ACC112 (cell line): ENCODE results near the gene SETD2.
"Not testable (repeated sequence)": the region's sequence is repeated elsewhere in the genome, so short reads cannot be mapped to it uniquely, and the experiment has no call there.

Source experiments
- H2AFZ ChIP-seq: fragments of 200-600 bp; sonication (generic); one replicate; pipeline ENCODE4 v1.6.0; 2017; ENCODE audit warnings: antibody characterized with exemption, low read length; ENCODE audit not compliant: unreplicated experiment
- H3K27ac ChIP-seq: fragments of 200-600 bp; sonication (generic); 2 replicates; pipeline ENCODE4 v1.5.1; 2014; ENCODE audit warnings: low read depth, mild to moderate bottlenecking, antibody characterized with exemption, low read length, moderate library complexity
- H3K27me3 ChIP-seq: fragments of 200-600 bp; sonication (generic); 2 replicates; pipeline ENCODE4 v1.6.1; 2014; ENCODE audit warnings: mild to moderate bottlenecking, antibody characterized with exemption, low read length, moderate library complexity, mixed read lengths; ENCODE audit not compliant: insufficient read depth
- H3K36me3 ChIP-seq: fragments of 200-600 bp; sonication (generic); 2 replicates; pipeline ENCODE4 v1.6.1; 2016; ENCODE audit warnings: mild to moderate bottlenecking, antibody characterized with exemption, low read length, moderate library complexity, mixed read lengths; ENCODE audit not compliant: insufficient read depth
- H3K4me1 ChIP-seq: fragments of 200-600 bp; sonication (generic); one replicate; pipeline ENCODE4 v1.6.1; 2016; ENCODE audit warnings: low read length, mixed read lengths; ENCODE audit not compliant: insufficient read depth, unreplicated experiment, control insufficient read depth
- H3K4me3 ChIP-seq: fragments of 200-600 bp; sonication (generic); 2 replicates; pipeline ENCODE4 v1.5.1; 2014; ENCODE audit warnings: mild to moderate bottlenecking, low read depth, low read length
- H3K79me2 ChIP-seq: fragments of 200-600 bp; sonication (generic); one replicate; pipeline ENCODE4 v1.6.0; 2016; ENCODE audit warnings: low read length; ENCODE audit not compliant: control insufficient read depth, unreplicated experiment, insufficient read depth

The SETD2 gene

DNA sequence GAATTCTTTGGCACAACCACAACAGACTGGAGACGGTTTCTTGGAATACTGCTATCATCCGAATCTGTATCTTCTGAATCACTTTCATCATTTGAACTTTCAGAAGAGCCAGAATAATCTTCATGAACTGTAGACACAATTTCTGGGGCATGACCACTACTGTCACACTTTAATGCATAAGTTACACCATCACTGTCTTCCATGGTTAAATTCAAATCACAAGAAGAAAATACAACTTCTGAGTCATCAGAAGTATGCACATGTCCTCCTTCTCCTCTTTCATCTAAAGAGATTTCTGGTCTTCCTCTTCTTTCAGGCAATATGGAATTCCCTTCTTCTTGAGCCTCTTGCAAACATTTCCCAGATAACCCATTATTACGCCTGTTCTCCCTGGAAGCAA, 42.5 kb downstream of the SETD2 start:
- Histone ChIP-seq H3K36me3 (peaks cover 45% of the 10 kb centered on the region), H3K4me1 (peaks cover 5% of the 10 kb centered on the region), H3K4me3 (no peak overlapping the region), H3K27me3 (no peaks in the 10 kb centered on the region), H3K27ac (no peak overlapping the region), H3K79me2 (peaks cover 22% of the 10 kb centered on the region), H2AFZ (no peak overlapping the region)

DNA sequence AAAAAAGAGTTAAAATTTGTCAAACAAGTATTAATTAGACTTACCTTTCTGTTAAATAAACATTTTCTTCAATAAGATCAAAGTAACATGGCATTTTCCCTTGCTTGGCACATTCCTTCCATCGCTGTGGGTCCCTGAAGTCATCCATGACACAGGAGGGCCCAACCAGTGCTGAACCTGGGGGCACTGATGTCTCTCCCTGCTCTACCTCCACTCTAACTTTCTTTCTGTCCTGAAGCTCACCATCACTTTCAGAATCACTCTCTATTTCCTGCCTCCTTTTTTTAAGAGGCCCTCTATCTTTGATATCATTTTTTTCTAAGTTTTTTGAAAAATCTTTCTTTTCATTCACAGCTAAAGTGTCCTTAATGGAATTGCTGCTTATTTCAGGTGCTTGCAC, 43.8 kb downstream of the SETD2 start:
- H3K27ac ChIP-seq = no peak overlapping the region
- peaks cover 42% of the 10 kb centered on the region for H3K36me3 ChIP-seq
- H2AFZ ChIP-seq = no peak overlapping the region
- no peaks in the 10 kb centered on the region for H3K27me3 ChIP-seq
- H3K79me2 ChIP-seq = peaks cover 14% of the 10 kb centered on the region
- H3K4me1 ChIP-seq = peaks cover 6% of the 10 kb centered on the region
- no peak overlapping the region for H3K4me3 ChIP-seq

DNA sequence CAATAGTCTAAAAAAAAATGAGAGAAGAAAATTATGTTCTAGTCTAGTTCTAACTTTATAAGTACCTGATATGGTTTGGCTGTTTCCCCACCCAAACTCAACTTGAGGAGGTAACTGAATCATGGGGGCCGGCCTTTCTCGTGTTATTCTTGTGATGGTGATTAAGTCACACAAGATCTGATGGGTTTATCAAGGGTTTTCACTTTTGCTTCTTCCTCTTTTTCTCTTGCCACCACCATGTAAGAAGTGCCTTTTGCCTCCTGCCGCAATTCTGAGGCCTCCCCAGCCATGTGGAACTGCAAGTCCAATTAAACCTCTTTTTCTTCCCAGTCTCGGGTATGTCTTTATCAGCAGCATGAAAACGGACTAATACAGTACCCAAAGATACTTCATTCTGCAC, 44.5 kb downstream of the SETD2 start:
- Histone ChIP-seq H3K4me1 (peaks cover 10% of the 10 kb centered on the region), H3K79me2 (peaks cover 14% of the 10 kb centered on the region), H3K36me3 (peaks cover 38% of the 10 kb centered on the region)
- H2AFZ ChIP-seq, H3K4me3 ChIP-seq, H3K27me3 ChIP-seq, H3K27ac ChIP-seq: not testable (repeated sequence)

DNA sequence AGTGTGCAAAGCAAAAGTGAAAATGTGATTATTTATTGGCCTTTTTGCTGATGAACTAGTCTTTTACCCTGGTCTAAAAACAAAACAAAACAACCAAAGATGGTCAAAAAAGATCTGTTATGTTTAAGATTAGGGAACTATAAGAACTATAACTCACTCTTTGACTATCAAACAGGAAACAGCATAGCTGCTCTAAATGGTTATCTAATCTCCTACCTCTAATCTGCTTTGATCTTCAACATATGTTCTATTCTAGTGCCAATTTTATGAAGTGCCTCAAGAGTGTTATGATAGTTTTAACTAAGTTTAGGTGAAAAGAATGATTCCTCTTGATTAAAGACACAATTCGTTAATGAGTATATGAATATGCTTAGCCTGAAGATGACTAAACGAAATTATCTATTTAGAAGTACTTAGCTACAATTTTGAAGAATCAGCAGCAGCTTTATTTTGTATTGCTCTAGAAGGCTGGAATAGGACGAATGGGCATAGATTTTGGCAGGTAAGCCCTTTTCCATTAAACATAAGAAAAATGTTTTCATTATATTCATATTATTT, 46.0 kb downstream of the SETD2 start:
- Histone ChIP-seq H3K27ac (peak overlapping the region; percentile 10; the same call in 1 of the 2 replicates), H3K36me3 (peaks cover 29% of the 10 kb centered on the region), H2AFZ (no peak overlapping the region), H3K27me3 (no peaks in the 10 kb centered on the region), H3K4me3 (no peak overlapping the region), H3K79me2 (peaks cover 8% of the 10 kb centered on the region), H3K4me1 (peaks cover 10% of the 10 kb centered on the region)

DNA sequence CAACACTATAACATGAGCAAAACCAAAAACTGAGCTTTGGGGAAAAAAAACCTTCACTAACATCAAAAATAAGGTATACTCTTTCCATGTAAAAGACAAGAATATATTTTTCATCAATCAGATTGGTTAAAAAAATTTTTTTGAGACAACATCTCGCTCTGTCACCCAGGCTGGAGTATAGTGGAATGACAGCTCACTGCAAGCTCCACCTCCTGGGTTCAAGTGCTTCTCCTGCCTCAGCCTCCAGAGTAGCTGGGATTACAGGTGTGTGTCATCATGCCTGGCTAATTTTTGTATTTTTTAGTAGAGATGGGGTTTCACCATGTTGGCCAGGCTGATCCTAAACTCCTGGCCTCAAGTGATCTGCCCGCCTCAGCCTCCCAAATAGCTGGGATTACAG, 48.4 kb downstream of the SETD2 start:
- Histone ChIP-seq H3K36me3 (peaks cover 24% of the 10 kb centered on the region), H3K4me1 (peaks cover 10% of the 10 kb centered on the region)
- H3K27ac ChIP-seq, H3K4me3 ChIP-seq, H2AFZ ChIP-seq, H3K79me2 ChIP-seq, H3K27me3 ChIP-seq: not testable (repeated sequence)

DNA sequence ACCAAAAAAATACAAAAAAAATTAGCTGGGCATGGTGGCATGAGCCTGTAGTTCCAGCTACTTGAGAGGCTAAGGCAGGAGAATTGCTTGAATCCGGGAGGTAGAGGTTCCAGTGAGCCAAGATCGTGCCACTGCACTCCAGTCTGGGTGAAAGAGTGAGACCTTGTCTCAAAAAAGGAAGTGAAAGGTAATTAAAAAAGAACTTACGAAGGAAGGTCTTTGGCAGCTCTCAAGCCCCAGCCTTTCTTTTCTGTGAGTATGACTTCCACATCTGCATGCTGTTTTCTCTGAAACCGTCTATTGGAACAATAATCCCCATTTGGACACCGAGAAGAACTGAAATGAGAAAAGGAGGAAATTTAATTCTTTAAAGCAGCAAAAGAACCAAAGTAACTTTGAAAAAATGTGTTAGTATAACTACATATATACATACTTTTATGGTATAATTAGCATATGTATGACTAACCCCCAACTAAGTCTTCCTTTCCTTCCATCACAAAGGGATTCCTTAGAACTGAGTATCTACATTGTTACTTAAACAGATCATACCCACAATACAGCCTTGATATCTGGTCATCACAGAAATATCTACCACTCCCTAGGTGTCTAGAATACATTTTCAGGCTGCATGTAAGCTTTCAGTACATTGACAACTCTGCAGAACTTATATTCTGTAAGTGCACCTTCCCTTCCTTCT, 50.1 kb downstream of the SETD2 start:
- Histone ChIP-seq H3K36me3 (peaks cover 14% of the 10 kb centered on the region), H3K4me3 (no peak overlapping the region), H3K4me1 (peaks cover 10% of the 10 kb centered on the region), H3K27me3 (no peaks in the 10 kb centered on the region), H3K79me2 (peaks cover 3% of the 10 kb centered on the region), H2AFZ (no peak overlapping the region), H3K27ac (peak overlapping the region; percentile 17; the same call in 1 of the 2 replicates)

DNA sequence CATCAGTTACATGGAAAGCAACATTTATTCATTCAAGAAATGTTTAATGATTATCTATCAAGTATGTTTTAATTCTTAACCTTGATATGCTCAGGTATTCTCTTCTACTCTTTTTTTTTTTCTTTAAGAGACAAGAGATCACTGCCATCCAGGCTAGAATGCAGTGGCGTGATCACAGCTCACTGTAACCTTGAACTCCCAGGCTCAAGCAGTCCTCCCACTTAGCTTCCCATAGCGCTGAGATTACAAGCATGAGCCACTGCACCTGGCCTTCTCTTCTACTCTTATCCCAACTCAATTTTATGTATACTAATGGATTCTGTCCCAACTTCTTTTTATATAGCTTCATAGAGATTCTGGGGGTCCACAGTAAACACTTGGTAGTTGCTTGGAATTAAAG, 50.9 kb downstream of the SETD2 start:
- Histone ChIP-seq H3K36me3 (peaks cover 14% of the 10 kb centered on the region), H3K79me2 (peaks cover 3% of the 10 kb centered on the region)

DNA sequence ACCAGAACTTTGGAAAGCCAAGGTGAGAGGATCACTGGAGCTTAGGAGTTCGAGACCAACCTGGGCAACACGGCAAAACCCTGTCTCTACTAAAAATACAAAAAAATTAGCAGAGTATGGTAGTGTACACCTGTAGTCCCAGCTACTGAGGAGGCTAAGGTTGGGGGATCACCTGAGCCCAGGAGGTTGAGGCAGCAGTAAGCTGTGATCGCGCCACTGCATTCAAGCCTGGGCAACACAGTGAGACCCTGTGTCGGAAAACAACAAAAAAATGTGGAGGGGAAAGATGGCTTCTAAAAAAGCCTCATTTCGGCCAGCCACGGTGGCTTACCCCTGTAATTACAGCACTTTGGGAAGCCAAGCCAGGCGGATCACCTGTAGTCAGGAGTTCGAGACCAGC, 54.5 kb downstream of the SETD2 start:
- no peaks in the 10 kb centered on the region for H3K4me1 ChIP-seq
- no peak overlapping the region for H2AFZ ChIP-seq
- H3K79me2 ChIP-seq = peaks cover 3% of the 10 kb centered on the region
- no peaks in the 10 kb centered on the region for H3K27me3 ChIP-seq
- H3K36me3 ChIP-seq = peaks cover 11% of the 10 kb centered on the region
- H3K27ac ChIP-seq = no peak overlapping the region
- no peak overlapping the region for H3K4me3 ChIP-seq

More for the DNA sequence above, 50.9 kb downstream of the SETD2 start:
- Histone ChIP-seq H2AFZ (no peak overlapping the region), H3K27ac (no peak overlapping the region), H3K27me3 (no peaks in the 10 kb centered on the region), H3K4me3 (no peak overlapping the region), H3K4me1 (peaks cover 10% of the 10 kb centered on the region)

DNA sequence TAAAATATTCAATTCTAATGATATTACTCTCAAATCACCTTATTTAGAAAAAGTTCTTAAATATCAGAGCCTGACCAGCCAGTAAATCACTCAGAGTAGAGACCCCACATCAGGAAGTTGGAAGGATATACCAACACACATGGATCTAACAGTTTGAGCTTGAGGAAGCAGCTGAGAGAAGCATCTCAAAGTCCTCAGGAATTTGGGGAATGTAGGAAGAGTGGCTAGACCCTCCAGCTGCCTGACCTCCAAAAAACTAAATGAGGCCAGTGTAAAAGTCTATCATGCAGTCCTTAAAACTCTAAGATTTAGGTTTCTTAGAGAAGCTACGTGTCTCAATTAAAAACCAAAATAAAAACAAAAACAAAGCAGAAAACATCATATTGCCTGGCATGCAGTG, 55.4 kb downstream of the SETD2 start:
- H3K36me3 ChIP-seq = peaks cover 11% of the 10 kb centered on the region
- H3K4me1 ChIP-seq = no peaks in the 10 kb centered on the region
- H2AFZ ChIP-seq = no peak overlapping the region
- H3K79me2 ChIP-seq = peaks cover 3% of the 10 kb centered on the region
- H3K27me3 ChIP-seq = no peaks in the 10 kb centered on the region
- H3K4me3 ChIP-seq = no peak overlapping the region
- H3K27ac ChIP-seq = no peak overlapping the region

DNA sequence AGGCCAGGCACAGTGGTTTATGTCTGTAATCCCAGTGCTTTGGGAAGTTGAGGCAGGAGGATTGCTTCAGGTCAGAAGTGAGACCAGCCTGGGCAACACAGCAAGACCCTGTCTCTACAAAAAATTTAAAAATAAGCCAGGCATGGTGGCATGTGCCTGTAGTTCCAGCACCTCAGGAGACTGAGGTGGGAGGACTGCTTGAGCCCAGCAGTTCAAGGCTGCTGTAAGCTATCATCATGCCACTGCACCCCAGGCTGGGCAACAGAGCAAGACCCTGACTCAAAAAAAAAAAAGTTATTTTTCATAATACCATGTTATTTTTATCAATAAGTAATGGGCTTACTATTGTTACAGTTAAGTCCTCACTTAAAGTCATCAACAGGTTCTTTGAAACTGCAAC, 59.7 kb downstream of the SETD2 start:
- peaks cover 5% of the 10 kb centered on the region; the same call in 1 of the 2 replicates for H3K36me3 ChIP-seq
- H3K79me2 ChIP-seq = no peaks in the 10 kb centered on the region

DNA sequence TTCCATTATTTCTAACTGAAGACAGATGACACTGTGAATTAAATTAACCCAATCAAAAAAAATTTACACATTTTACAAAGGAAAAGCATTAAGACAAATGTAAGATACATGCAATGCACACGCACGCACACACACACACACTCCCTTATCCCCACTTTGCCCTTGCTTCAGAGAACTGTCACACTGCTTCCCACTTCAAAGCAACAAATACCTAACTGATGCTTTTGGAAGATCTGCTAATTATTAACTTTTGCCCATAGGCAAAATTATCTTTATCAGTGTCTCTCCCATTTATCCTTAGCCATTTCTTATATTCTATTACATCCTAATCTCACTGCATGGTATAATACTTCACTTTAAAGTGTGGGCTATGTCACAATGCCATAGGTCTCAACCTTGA, 60.3 kb downstream of the SETD2 start:
- Histone ChIP-seq H3K36me3 (peaks cover 5% of the 10 kb centered on the region; the same call in 1 of the 2 replicates), H3K4me1 (no peaks in the 10 kb centered on the region), H3K27ac (no peak overlapping the region), H3K27me3 (no peaks in the 10 kb centered on the region), H3K79me2 (no peaks in the 10 kb centered on the region), H2AFZ (no peak overlapping the region), H3K4me3 (no peak overlapping the region)

More for the DNA sequence above, 59.7 kb downstream of the SETD2 start:
- Histone ChIP-seq H3K27me3 (no peaks in the 10 kb centered on the region), H2AFZ (no peak overlapping the region), H3K27ac (no peak overlapping the region), H3K4me1 (no peaks in the 10 kb centered on the region), H3K4me3 (no peak overlapping the region)
